Measurements from ENCODE around the gene APOBEC3F.

DNA sequence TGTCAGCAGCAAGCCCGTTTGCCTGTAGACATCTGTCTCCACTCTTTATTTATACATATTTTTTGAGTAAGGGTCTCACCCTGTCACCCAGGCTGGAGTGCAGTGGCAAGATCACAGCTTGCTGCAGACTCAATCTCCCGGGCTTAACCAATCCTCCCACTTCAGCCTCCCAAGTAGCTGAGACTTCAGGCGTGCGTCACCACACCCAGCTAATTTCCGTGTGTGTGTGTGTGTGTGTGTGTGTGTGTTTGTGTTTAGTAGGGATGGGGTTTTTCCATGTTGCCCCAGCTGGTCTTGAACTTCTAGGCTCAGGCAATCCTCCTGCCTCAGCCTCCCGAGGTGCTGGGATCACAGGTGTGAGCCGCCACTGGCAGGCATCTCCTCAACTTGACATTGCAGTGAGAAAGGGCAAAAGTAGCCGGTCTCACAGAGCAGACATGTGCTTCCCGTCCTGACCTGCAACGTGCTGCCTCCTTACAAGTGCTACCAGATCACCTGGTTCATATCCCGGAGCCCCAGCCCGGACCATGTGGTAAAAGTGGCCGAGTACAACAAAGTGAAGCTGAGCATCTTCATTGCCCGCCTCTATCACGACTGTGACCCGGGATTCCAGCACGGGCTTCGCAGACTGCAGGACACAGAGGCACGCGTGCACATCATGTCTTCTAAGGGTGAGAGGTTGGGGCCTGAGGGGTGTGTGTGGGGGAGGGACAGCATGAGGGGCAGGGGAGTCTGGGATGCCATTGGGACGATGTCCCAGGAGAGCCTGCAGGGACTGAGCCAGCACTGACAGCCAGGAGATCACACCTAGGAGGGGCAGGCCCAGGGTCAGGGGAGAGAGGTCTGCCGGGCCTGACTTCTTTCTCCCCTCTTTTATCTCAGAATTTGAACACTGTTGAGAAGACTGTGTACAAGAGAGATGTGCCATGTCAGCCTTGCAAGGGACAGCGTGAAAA lies 50.7 kb downstream of the APOBEC3F start:
- no peak for TF ChIP-seq ZNF274 (IDR thresholded peaks at IDR 0.05; ENCODE audit: low read depth, low read length)
- TF ChIP-seq SUZ12 (IDR thresholded peaks at IDR 0.05; ENCODE audit: extremely low read depth, insufficient read depth, insufficient read length) = no peak
- TF ChIP-seq YY1 (IDR thresholded peaks at IDR 0.05; ENCODE audit: insufficient read depth, insufficient read length) = no peak

Data from NT2/D1 (cell line).